Measurements from ENCODE around the gene PAAF1. TPM values are rescaled to one million over a fixed set of nuclear protein-coding genes. Genes with fewer than 3 reads are reported as not detected.

The PAAF1 gene
- total RNA-seq, 1 experiment from 2014 or later: 21.6 TPM

DNA sequence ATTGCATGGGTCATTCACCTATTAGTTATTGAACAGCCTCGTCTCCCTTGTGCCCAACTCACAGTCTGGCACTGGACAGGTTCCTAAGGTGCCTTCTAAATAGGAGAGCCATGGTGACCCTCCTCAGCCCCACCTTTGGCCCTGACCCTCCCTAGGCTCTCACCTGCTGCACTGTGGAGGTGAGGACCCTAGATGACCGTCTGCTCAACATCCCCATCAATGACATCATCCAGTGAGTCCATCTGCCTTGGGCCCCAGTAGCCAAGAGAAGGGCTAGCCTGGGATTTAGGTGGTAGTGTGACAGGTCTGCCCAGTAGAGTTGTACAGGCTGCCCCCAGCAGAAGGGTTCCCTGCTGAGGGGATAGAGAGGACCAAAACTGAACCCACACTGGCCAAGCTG lies 92.3 kb downstream of the PAAF1 start:
- no peak overlapping the region for H3K4me3 Mint-ChIP-seq (ENCODE audit: unreplicated experiment)
- BruUV-seq (replicated peaks): no TSS peak
- no peak overlapping the region for H3K27ac Mint-ChIP-seq (ENCODE audit: low read depth, unreplicated experiment)
- H3K36me3 Mint-ChIP-seq (ENCODE audit: insufficient read depth, unreplicated experiment): no peaks in the 10 kb centered on the region
- peaks cover 14% of the 10 kb centered on the region for H3K4me1 Mint-ChIP-seq (ENCODE audit: insufficient read depth, unreplicated experiment)
- H3K27me3 Mint-ChIP-seq (ENCODE audit: insufficient read depth, unreplicated experiment): peaks cover 4% of the 10 kb centered on the region
- CTCF ChIA-PET: interaction anchor here (0.5 kb wide), 1 partner anchor 164 kb away, joined by 3 read pairs; no protein-coding TSS in a partner anchor
- no peak for DNase-seq (ENCODE audit: unreplicated experiment)
- TF ChIP-seq, protein P1, sequence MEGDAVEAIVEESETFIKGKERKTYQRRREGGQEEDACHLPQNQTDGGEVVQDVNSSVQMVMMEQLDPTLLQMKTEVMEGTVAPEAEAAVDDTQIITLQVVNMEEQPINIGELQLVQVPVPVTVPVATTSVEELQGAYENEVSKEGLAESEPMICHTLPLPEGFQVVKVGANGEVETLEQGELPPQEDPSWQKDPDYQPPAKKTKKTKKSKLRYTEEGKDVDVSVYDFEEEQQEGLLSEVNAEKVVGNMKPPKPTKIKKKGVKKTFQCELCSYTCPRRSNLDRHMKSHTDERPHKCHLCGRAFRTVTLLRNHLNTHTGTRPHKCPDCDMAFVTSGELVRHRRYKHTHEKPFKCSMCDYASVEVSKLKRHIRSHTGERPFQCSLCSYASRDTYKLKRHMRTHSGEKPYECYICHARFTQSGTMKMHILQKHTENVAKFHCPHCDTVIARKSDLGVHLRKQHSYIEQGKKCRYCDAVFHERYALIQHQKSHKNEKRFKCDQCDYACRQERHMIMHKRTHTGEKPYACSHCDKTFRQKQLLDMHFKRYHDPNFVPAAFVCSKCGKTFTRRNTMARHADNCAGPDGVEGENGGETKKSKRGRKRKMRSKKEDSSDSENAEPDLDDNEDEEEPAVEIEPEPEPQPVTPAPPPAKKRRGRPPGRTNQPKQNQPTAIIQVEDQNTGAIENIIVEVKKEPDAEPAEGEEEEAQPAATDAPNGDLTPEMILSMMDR (IDR thresholded peaks at IDR 0.05; ENCODE audit: unreplicated experiment): no peak
- H3K9me3 Mint-ChIP-seq (ENCODE audit: unreplicated experiment): no peaks in the 10 kb centered on the region
- POLR2A ChIA-PET: no interaction called here
- intact Hi-C loops (cut with micrococcal nuclease): no loop called here

DNA sequence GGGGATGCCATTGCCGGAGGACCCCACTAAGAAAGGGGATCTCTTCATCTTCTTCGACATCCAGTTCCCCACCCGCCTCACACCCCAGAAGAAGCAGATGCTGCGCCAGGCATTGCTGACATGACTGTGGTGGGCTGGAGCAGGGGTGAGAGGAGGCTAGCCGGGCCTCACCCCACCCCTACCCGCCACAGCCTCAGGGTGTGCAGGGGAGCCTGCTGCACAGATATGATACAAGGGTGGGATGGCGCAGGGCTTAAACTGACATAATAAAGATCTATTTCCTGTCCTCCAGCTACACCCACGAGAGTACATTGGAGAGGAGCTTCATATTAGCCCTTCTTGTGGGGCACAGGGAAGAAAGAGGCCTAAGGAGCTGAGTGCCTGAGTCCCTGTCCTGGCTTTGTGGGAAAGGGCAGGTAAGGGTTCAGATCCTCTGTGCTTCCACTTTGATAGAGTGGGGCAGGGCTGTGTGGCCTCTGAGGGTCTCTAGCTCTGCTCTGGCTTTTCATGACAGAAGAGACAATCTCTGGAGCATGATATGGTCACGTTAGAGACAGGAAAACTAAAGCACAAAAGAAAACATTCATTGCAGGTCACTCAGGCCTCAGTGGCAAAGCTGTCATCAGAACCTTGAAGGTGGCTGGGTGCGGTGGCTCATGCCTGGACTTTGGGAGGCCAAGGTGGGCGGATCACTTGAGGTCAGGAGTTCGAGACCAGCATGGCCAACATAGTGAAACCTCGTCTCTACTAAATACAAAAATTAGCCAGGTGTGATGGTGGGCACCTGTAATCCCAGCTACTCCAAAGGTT lies 93.4 kb downstream of the PAAF1 start:
- H3K27me3 Mint-ChIP-seq (ENCODE audit: insufficient read depth, unreplicated experiment): no peaks in the 10 kb centered on the region
- TF ChIP-seq, protein P1 (IDR thresholded peaks at IDR 0.05; ENCODE audit: unreplicated experiment): no peak
- H3K4me1 Mint-ChIP-seq (ENCODE audit: insufficient read depth, unreplicated experiment): peaks cover 11% of the 10 kb centered on the region
- no peaks in the 10 kb centered on the region for H3K36me3 Mint-ChIP-seq (ENCODE audit: insufficient read depth, unreplicated experiment)
- intact Hi-C loops (cut with micrococcal nuclease): no loop called here
- CTCF ChIA-PET: no interaction called here
- no peak overlapping the region for H3K27ac Mint-ChIP-seq (ENCODE audit: low read depth, unreplicated experiment)
- no TSS peak for BruUV-seq (replicated peaks)
- no peak overlapping the region for H3K4me3 Mint-ChIP-seq (ENCODE audit: unreplicated experiment)
- POLR2A ChIA-PET: interaction anchor here (0.5 to 0.7 kb wide), 2 partner anchors 176 to 184 kb away, joined by 3 to 4 read pairs; no protein-coding TSS in a partner anchor
- no peaks in the 10 kb centered on the region for H3K9me3 Mint-ChIP-seq (ENCODE audit: unreplicated experiment)
- DNase-seq (ENCODE audit: unreplicated experiment): no peak

DNA sequence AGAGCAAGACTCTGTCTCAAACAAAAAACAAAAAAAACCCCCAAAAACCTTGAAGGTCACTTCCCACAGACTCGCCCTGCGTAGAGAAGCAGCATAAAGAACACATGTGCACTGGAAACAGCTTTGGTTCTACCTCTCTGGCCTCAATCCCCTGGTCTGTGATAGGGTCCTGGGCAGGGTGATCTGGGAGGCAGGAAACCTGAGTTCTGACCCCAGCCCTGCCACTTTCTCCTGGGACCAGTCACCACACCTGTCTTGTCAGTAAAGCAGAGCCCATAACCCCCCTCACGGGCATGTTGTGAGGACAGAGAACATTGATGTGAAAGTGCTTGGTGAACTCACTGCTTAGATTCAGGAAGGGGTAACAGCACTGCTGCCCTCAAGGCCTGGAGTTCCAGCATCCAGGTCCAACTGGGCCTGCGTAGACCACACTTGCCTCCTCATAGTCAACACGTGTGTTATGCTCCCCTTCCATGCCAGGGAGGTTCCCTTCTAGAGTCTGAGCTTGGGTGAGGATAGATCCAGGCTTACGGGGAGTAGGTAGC lies 94.4 kb downstream of the PAAF1 start:
- no peaks in the 10 kb centered on the region for H3K27me3 Mint-ChIP-seq (ENCODE audit: insufficient read depth, unreplicated experiment)
- no peak for DNase-seq (ENCODE audit: unreplicated experiment)
- CTCF ChIA-PET: no interaction called here
- no TSS peak for BruUV-seq (replicated peaks)
- no peak overlapping the region for H3K27ac Mint-ChIP-seq (ENCODE audit: low read depth, unreplicated experiment)
- H3K4me1 Mint-ChIP-seq (ENCODE audit: insufficient read depth, unreplicated experiment): peaks cover 11% of the 10 kb centered on the region
- no peak overlapping the region for H3K4me3 Mint-ChIP-seq (ENCODE audit: unreplicated experiment)
- H3K9me3 Mint-ChIP-seq (ENCODE audit: unreplicated experiment): no peaks in the 10 kb centered on the region
- POLR2A ChIA-PET: no interaction called here
- TF ChIP-seq, protein P1 (IDR thresholded peaks at IDR 0.05; ENCODE audit: unreplicated experiment): no peak
- intact Hi-C loops (cut with micrococcal nuclease): no loop called here
- H3K36me3 Mint-ChIP-seq (ENCODE audit: insufficient read depth, unreplicated experiment): no peaks in the 10 kb centered on the region

DNA sequence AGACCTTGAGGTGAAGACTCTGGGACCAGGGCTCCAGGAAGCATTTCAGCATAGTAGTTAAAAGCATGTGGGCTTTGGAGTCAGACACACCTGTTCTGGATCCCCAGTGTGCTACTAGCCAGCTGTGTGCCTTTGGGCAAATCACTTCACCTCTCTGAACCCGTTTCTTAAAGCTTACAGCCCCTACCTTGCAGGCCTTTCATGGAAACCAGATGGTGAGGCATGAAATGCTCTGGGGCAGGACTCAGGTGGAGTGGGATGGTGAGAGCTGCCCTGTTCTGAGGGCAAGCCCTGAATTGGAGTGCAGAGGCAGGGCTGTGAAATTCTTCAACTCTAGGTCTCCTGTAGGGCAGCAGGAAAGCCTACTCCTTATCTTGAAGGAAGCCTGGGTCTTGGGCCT lies 95.4 kb downstream of the PAAF1 start:
- Mint-ChIP-seq H3K4me1 (ENCODE audit: insufficient read depth, unreplicated experiment) (peaks cover 11% of the 10 kb centered on the region), H3K9me3 (ENCODE audit: unreplicated experiment) (no peaks in the 10 kb centered on the region), H3K27me3 (ENCODE audit: insufficient read depth, unreplicated experiment) (no peaks in the 10 kb centered on the region), H3K4me3 (ENCODE audit: unreplicated experiment) (no peak overlapping the region), H3K27ac (ENCODE audit: low read depth, unreplicated experiment) (no peak overlapping the region), H3K36me3 (ENCODE audit: insufficient read depth, unreplicated experiment) (no peaks in the 10 kb centered on the region)
- no peak for DNase-seq (ENCODE audit: unreplicated experiment)
- ChIA-PET POLR2A (no interaction called here), CTCF (interaction anchor here (1.2 kb wide), 1 partner anchor 8 kb away, joined by 8 read pairs; no protein-coding TSS in a partner anchor)
- BruUV-seq (replicated peaks): no TSS peak
- intact Hi-C loops (cut with micrococcal nuclease): no loop called here
- TF ChIP-seq, protein P1 (IDR thresholded peaks at IDR 0.05; ENCODE audit: unreplicated experiment): no peak
